Tongue (tissue), 3 donors: ENCODE results near the gene TTPAL. TPM values are rescaled to one million over a fixed set of nuclear protein-coding genes. Genes with fewer than 3 reads are reported as not detected.

Experiments used
- DNase-seq: peaks from one replicate; pipeline ENCODE4 v3.0.0-alpha.2; 2015
- small RNA-seq: library from RNA; depleted of rRNA; stranded (forward); fragments of <200 nt; gene quantifications from one replicate; pipeline ENCODE3, GENCODE V24; 2014; ENCODE audit warnings: low replicate concordance
- total RNA-seq: library from RNA; depleted of rRNA; stranded (reverse); fragments of >200 nt; gene quantifications from one replicate; pipeline ENCODE4 v1.2.3, GENCODE V29; 2014

TTPAL gene
- total RNA-seq, 1 donor from 2014 or later, result 4.5 TPM

- DNase-seq, result no peak
Observed at GRCh38 chr20:44540834-44541233, 65.2 kb downstream of the TTPAL start.

- DNase-seq, result no peak
Observed at GRCh38 chr20:44541992-44542391, 66.3 kb downstream of the TTPAL start.

GRCh38 chr20:44542890-44543289 lies 67.2 kb downstream of the TTPAL start:
- no peak for DNase-seq

- DNase-seq, result no peak
Observed at GRCh38 chr20:44543358-44543757, 67.7 kb downstream of the TTPAL start.

Small RNA genes lying within 50 kb of the gene (small RNA-seq; reads per million reads assigned to genes)
- gene RPL37AP1, result 0.10 reads per million

Other genes starting within 250 kb of the TTPAL start
- gene GDAP1L1, start 228.6 kb upstream of the TTPAL start, total RNA-seq, result not detected
- gene FITM2, start 164.7 kb upstream of the TTPAL start, total RNA-seq, result 10.2 TPM
- not detected for gene R3HDML, start 138.8 kb upstream of the TTPAL start, total RNA-seq
- gene HNF4A, start 120.2 kb upstream of the TTPAL start, total RNA-seq, result not detected
- gene SERINC3, start 46.2 kb downstream of the TTPAL start, total RNA-seq, result 42.9 TPM
- gene PKIG, start 106.7 kb downstream of the TTPAL start, total RNA-seq, result 42.5 TPM
- gene ADA, start 175.8 kb downstream of the TTPAL start, total RNA-seq, result 7.3 TPM
- 0.62 TPM for gene CCN5, start 239.5 kb downstream of the TTPAL start, total RNA-seq